Measurements from ENCODE around the gene PRDM15.

GRCh38 chr21:41878831-41879189 lies 334 bp downstream of the PRDM15 start:
- no peak for TF ChIP-seq POLR2A (IDR thresholded peaks at IDR 0.05; ENCODE audit: borderline replicate concordance, extremely low read depth, insufficient read depth, insufficient read length)
- no peak for TF ChIP-seq RAD21 (IDR thresholded peaks at IDR 0.05; ENCODE audit: low read depth)
- TF ChIP-seq, protein P1, sequence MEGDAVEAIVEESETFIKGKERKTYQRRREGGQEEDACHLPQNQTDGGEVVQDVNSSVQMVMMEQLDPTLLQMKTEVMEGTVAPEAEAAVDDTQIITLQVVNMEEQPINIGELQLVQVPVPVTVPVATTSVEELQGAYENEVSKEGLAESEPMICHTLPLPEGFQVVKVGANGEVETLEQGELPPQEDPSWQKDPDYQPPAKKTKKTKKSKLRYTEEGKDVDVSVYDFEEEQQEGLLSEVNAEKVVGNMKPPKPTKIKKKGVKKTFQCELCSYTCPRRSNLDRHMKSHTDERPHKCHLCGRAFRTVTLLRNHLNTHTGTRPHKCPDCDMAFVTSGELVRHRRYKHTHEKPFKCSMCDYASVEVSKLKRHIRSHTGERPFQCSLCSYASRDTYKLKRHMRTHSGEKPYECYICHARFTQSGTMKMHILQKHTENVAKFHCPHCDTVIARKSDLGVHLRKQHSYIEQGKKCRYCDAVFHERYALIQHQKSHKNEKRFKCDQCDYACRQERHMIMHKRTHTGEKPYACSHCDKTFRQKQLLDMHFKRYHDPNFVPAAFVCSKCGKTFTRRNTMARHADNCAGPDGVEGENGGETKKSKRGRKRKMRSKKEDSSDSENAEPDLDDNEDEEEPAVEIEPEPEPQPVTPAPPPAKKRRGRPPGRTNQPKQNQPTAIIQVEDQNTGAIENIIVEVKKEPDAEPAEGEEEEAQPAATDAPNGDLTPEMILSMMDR (IDR thresholded peaks at IDR 0.05 in 2 of 3, conservative IDR thresholded peaks at IDR 0.05 in 1 of 3; ENCODE audit: borderline replicate concordance in 1 of 3, insufficient read depth in 1 of 3, low read depth in 2 of 3, low read length in 2 of 3): no peak
- TF ChIP-seq POLR2AphosphoS5 (IDR thresholded peaks at IDR 0.05; ENCODE audit: low read depth, low read length): no peak
- no peak for TF ChIP-seq YY1 (IDR thresholded peaks at IDR 0.05; ENCODE audit: extremely low read depth, insufficient replicate concordance, low read depth, low read length)
